GM12874 (cell line): ENCODE data around the gene SESN2.

Source experiments
- TF ChIP-seq, protein P1 (sequence below): IDR thresholded peaks from 2 replicates; pipeline ENCODE4 v1.5.1; 2011; ENCODE audit warnings: low read depth, mild to moderate bottlenecking, control low read depth, low read length, moderate library complexity; ENCODE audit not compliant: insufficient read depth

Gene SESN2

DNA sequence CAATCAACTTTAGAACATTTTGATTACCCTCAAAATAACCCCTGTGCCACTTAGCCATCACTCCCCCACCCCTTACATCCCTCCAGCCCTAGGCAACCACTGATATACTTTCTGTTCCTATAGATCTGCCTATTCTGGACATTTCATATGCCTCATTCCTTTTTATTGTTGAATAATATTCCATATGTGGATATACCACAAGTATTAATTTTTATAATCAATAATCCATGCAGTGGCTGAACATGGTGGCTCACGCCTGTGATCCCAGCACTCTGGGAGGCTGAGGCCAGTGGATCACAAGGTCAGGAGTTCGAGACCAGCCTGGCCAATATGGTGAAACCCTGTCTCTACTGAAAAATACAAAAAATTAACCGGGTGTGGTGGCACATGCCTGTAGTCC lies 49.4 kb downstream of the SESN2 start:
- TF ChIP-seq, protein P1, sequence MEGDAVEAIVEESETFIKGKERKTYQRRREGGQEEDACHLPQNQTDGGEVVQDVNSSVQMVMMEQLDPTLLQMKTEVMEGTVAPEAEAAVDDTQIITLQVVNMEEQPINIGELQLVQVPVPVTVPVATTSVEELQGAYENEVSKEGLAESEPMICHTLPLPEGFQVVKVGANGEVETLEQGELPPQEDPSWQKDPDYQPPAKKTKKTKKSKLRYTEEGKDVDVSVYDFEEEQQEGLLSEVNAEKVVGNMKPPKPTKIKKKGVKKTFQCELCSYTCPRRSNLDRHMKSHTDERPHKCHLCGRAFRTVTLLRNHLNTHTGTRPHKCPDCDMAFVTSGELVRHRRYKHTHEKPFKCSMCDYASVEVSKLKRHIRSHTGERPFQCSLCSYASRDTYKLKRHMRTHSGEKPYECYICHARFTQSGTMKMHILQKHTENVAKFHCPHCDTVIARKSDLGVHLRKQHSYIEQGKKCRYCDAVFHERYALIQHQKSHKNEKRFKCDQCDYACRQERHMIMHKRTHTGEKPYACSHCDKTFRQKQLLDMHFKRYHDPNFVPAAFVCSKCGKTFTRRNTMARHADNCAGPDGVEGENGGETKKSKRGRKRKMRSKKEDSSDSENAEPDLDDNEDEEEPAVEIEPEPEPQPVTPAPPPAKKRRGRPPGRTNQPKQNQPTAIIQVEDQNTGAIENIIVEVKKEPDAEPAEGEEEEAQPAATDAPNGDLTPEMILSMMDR = no peak

DNA sequence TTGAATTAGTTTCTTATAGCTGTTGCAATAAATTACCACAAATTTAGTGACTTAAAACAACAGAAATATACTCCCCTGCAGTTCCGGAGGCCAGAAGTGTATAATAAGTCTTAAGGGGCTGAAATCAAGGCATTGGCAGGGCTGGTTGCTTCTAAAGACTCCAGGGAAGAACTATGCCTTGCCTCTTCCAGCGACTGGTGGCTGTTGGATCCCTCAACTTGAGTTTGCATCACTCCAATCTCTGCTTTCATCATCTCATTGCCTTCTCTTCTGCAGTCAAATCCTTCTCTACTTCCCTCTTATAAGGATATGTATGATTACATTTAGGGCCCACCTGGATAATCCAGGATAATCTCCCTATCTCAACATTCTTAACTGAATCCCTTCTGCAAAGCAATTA lies 50.4 kb downstream of the SESN2 start:
- TF ChIP-seq, protein P1 = no peak

DNA sequence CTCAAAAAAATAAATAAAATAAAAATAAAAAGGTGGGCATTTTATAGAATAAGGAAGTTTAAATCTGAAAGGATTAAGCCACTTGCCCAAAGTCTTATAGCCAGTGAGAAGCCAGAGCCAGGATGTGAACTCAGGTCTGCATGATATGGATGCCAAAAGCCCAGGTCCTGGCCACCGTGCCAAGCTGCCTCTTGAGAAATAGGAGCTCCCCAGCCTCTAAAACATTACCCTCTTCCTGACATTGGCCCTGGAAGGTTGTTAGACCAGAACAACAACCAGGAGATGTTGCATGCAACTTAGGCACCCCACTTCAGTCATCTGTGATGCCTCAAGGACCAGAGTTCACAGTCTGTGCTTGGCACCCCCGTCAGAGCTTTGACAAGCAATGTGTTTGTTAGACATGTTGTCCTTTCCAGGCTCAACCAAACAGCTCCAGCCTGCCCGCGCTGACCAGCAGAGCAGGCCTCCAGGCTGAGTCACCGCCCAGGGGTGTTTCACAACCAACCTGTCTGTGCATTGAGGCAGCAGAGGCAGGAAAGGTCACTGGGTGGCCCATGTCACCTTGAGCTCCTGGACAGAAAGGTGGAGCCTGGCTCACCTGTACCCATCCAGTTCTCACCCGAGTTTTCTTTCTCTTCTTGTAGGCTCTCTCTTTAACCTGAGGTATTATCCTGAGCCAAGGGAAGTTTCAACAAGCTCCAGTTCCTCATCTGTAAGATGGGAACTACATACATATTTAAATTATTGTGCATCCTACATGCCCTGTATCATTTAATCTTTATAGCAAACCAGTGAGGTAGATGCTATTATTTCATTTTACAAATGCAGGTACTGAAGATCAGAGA lies 54.6 kb downstream of the SESN2 start:
- TF ChIP-seq, protein P1 = no peak

DNA sequence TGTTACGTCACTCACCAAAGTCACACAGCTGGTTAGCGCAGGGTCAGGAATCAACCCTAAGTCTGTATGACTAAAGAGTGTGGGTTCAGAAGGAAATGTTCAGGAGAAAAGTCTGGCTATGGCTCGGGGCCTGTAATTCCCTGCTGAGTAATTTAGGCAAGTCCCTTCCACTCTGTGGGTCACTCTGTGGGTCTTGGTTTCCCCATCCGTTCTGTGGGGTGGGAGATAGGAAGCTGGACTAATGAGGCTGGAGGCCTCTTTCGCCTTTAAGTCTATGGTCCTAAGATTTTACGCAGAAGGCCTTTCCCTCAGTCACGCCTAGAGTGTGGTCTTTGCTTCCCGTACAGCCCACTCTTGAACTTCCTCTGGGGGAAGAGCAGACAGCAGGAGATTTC lies 55.2 kb downstream of the SESN2 start:
- TF ChIP-seq, protein P1 = no peak

DNA sequence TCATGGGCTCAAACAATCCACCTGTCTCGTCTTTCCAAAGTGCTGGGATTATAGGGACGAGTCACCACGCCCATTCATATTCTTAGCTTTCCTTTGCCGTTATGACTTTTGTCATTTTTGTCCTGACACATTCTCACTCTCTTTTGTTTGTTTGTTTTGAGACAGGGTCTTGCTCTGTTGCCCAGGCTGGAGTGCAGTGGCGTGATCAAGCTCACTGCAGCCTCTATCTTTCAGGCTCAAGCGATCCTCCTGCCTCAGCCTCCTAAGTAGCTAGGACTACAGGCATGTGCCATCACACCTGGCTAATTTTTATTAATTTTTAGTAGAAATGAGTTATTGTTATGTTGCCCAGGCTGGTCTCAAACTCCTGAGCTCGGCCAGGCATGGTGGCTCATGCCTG lies 57.7 kb downstream of the SESN2 start:
- TF ChIP-seq, protein P1 = no peak

DNA sequence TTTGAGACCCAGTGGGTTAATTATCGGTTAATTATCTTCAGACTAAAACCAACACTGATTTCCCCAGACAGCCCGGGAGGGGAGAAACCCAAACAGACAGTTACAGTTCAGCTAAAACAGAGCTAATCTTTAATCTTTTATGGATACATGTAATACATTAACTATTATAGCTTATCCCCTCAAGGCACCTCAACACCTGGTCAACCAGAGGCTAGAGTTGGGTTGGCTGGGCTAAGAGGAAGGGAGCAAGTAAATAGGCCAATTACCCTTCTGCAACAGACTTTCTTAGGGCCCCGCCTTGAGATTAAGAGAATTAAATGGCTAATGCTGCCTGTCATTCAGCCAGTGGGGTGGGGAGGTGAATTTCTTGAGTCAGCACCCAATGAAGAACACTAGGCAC lies 62.9 kb downstream of the SESN2 start:
- TF ChIP-seq, protein P1 = no peak

DNA sequence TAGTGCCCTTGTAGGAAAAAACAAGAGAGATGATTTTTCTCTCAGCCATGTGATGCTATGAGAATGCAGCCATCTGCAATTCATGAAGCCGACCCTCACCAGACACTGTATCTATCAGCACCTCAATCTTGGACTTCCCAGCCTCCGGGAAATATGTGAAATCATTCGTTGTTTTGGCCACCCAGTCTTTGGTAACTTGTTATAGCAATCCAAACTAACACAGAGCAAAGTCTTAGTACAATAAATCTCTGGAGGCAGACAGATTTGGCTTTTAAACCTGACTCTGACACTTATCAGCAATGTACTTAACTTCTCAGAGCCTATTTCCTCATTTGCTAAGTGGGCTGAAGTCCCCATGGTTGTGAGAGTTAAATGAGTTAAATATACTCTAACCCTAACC lies 64.4 kb downstream of the SESN2 start:
- TF ChIP-seq, protein P1 = no peak
